Rectal smooth muscle tissue (tissue), 1 donor: ENCODE results near the gene OSCP1.
A peak's percentile ranks its signal among the peaks of the same experiment; 100 is the strongest.

Experiments
- H3K27ac ChIP-seq: one replicate; pipeline ENCODE4 v1.7.0; 2013; ENCODE audit warnings: low read depth, low read length, inconsistent platforms
- H3K27me3 ChIP-seq: one replicate; pipeline ENCODE4 v1.7.0; 2013; ENCODE audit warnings: low read length; ENCODE audit not compliant: control insufficient read depth, insufficient read depth
- H3K36me3 ChIP-seq: one replicate; pipeline ENCODE4 v1.7.0; 2013; ENCODE audit warnings: low read length; ENCODE audit not compliant: control insufficient read depth, insufficient read depth
- H3K4me1 ChIP-seq: one replicate; pipeline ENCODE4 v1.7.0; 2013; ENCODE audit warnings: low read length; ENCODE audit not compliant: control insufficient read depth, insufficient read depth
- H3K4me3 ChIP-seq: one replicate; pipeline ENCODE4 v1.7.0; 2013; ENCODE audit warnings: low read length
- H3K9ac ChIP-seq: one replicate; pipeline ENCODE4 v1.7.0; 2013; ENCODE audit warnings: low read length

OSCP1 gene

GRCh38 chr1:36391271-36391670, 59.0 kb downstream of the OSCP1 start:
- Histone ChIP-seq H3K36me3 (peaks cover 21% of the 10 kb centered on the region), H3K4me3 (no peak overlapping the region), H3K4me1 (peaks cover 15% of the 10 kb centered on the region), H3K9ac (no peak overlapping the region), H3K27me3 (no peaks in the 10 kb centered on the region), H3K27ac (no peak overlapping the region)

DNA sequence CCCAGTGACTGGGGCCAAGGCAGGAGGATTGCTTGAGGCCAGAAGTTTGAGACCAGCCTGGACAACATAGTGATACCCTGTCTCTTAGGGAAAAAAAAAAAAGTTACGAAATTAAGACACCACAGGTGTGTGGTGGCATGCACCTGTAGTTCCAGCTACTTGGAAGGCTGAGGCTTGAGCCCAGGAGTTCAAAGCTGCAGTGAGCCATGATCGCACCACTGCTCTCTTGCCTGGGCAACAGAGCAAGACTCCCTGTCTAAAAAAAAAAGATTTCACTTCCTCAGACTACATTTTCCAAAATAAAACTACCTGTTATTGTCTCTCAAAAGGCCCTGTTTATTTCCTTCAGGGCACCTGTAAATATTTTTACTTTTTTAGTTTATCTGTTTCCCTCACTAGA, 59.8 kb downstream of the OSCP1 start:
- no peak overlapping the region for H3K9ac ChIP-seq

DNA sequence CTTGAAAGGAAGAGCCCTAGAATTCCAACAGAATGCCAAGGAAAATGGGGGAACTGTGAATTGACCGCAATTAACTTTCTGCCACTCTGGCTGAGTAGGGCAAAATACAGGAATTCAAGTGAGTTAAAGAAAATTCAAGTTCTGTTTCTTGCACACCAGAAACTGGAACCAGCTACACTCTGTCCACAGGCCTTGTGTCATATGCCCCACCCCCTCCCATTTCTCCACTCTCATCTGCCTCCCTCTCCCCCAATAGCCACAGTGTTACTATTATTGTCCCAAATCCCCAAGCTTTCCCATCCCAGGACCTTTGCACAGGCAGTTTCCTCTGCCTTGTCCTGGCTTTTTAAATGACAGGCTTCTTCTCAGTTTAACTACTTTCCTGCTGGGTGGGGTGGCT, 60.3 kb downstream of the OSCP1 start:
- Histone ChIP-seq H3K4me3 (no peak overlapping the region), H3K27ac (no peak overlapping the region), H3K9ac (no peak overlapping the region), H3K36me3 (peaks cover 21% of the 10 kb centered on the region), H3K4me1 (peaks cover 15% of the 10 kb centered on the region), H3K27me3 (no peaks in the 10 kb centered on the region)

More for the DNA sequence above, 59.8 kb downstream of the OSCP1 start:
- Histone ChIP-seq H3K4me1 (peaks cover 15% of the 10 kb centered on the region), H3K27me3 (no peaks in the 10 kb centered on the region), H3K27ac (no peak overlapping the region), H3K4me3 (no peak overlapping the region), H3K36me3 (peaks cover 21% of the 10 kb centered on the region)

- H3K27me3 ChIP-seq: no peaks in the 10 kb centered on the region
- H3K27ac ChIP-seq: peak overlapping the region; percentile 38
- H3K4me1 ChIP-seq: peaks cover 20% of the 10 kb centered on the region
- no peak overlapping the region for H3K9ac ChIP-seq
- peaks cover 21% of the 10 kb centered on the region for H3K36me3 ChIP-seq
- H3K4me3 ChIP-seq: no peak overlapping the region
Measured at GRCh38 chr1:36389261-36389660, 61.0 kb downstream of the OSCP1 start.

DNA sequence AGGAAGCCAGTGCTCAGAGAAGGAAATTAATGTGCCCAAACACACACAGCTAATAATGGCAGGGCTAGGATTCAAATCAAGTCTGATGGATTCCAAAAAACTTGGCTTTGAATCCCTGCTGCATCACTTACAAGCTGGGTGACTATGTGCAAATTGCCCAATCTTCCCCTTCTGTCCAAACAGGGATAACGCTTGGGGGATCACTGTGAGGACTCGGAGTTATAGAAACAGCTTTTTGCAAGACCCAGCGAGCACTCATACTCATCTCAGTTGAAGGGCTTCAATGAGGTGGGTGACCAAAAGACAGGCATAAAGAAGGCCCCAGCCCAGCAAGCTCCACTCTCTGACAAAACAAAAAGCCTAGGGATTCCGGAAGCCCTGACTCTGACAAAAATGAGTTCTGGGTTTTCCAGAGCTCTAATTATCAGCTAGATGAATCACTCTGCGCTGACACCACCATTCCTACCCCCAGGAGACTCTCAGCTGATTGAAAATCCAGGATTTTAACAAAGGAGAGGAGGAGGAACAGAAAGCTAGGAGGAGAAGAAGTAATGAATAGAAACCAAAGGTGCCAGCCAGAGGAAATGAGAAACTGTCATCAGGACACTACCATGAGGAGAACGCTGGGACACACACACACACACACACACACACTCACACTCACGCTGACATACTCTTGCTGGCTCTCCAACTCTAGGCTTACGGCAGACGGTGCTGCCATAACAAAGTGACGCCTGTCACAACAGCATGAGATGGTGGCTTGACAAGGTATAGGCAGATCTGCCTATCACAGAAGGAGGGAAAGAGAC, 62.9 kb downstream of the OSCP1 start:
- Histone ChIP-seq H3K36me3 (peaks cover 9% of the 10 kb centered on the region), H3K4me3 (peak overlapping the region; percentile 89), H3K27me3 (no peaks in the 10 kb centered on the region), H3K9ac (peak overlapping the region; percentile 92), H3K27ac (peak overlapping the region; percentile 98), H3K4me1 (peaks cover 20% of the 10 kb centered on the region)

DNA sequence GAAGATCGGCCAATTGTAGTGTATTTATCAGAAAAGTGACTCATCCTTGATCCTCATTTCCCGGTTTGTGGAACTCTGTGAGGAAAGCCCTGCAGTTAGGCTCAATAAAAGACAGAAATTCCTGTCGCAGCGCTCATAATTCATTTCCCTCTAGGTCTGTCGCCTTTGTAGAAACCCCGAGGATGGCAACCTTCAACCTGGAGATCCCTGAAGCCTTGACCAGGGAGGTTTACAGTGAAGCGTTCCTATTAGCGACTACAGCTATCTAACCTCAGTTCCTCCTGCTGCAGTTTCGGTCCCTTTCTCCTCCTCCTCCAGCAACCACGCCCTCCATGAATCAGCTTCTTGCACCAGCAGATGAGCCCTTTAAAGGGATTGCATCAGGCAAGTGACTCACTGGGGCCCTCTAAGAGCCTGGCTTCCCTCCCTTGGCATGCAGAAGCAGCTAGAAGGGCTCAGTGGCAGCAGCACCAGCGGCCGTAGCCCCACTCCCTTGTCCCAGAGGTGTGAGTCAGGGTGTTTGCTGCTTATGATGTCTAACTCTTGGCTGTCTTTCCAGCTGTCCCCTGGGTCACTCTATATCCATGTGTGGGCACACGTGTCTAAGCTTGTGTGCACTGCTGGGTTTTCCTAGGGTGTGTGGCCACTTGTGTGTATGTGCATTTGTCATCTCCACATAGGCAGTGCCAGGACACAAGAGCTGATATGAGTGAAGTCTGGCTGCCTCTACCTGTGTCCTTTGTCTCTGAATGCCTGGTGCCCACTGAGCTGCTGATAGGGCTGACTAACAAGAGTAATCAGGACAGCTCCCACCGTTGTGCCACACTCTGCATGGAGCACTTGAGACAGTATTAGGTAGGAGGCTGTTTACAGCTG, 63.7 kb downstream of the OSCP1 start:
- Histone ChIP-seq H3K27ac (peak overlapping the region; percentile 98), H3K36me3 (peaks cover 6% of the 10 kb centered on the region), H3K4me3 (peak overlapping the region; percentile 89), H3K27me3 (no peaks in the 10 kb centered on the region), H3K9ac (peak overlapping the region; percentile 92), H3K4me1 (peaks cover 20% of the 10 kb centered on the region)

- peak within 1 kb of the TSS; percentile 98 for H3K27ac ChIP-seq
- no peaks in the 10 kb centered on the region for H3K27me3 ChIP-seq
- H3K4me3 ChIP-seq: peak within 1 kb of the TSS; percentile 89
- H3K4me1 ChIP-seq: peaks cover 20% of the 10 kb centered on the region
- peak within 1 kb of the TSS; percentile 93 for H3K9ac ChIP-seq
- no peaks in the 10 kb centered on the region for H3K36me3 ChIP-seq
Measured at GRCh38 chr1:36385410-36386264, 64.6 kb downstream of the OSCP1 start, which contains the start of gene STK40. Gene STK40 (minus strand): TSS chr1:36385924. CDS start chr1:36361332, 24,592 bp downstream.

- peaks cover 20% of the 10 kb centered on the region for H3K4me1 ChIP-seq
- peak overlapping the region; percentile 93 for H3K9ac ChIP-seq
- peak overlapping the region; percentile 88 for H3K27ac ChIP-seq
- no peaks in the 10 kb centered on the region for H3K27me3 ChIP-seq
- no peaks in the 10 kb centered on the region for H3K36me3 ChIP-seq
- peak overlapping the region; percentile 72 for H3K4me3 ChIP-seq
Measured at GRCh38 chr1:36384542-36385409, 65.5 kb downstream of the OSCP1 start.

GRCh38 chr1:36383240-36383639, 67.0 kb downstream of the OSCP1 start:
- H3K27me3 ChIP-seq: no peaks in the 10 kb centered on the region
- H3K4me1 ChIP-seq: peaks cover 20% of the 10 kb centered on the region
- H3K4me3 ChIP-seq: no peak overlapping the region
- H3K27ac ChIP-seq: no peak overlapping the region
- H3K9ac ChIP-seq: no peak overlapping the region
- no peaks in the 10 kb centered on the region for H3K36me3 ChIP-seq

- Histone ChIP-seq H3K36me3 (peaks cover 2% of the 10 kb centered on the region), H3K27me3 (no peaks in the 10 kb centered on the region), H3K4me1 (peaks cover 16% of the 10 kb centered on the region), H3K27ac (no peak overlapping the region), H3K9ac (no peak overlapping the region), H3K4me3 (no peak overlapping the region)
Measured at GRCh38 chr1:36382669-36383068, 67.6 kb downstream of the OSCP1 start.

GRCh38 chr1:36382231-36382630, 68.0 kb downstream of the OSCP1 start:
- Histone ChIP-seq H3K9ac (no peak overlapping the region), H3K4me1 (peaks cover 12% of the 10 kb centered on the region)

More at GRCh38 chr1:36382231-36382630, 68.0 kb downstream of the OSCP1 start:
- Histone ChIP-seq H3K36me3 (peaks cover 3% of the 10 kb centered on the region), H3K4me3 (no peak overlapping the region), H3K27me3 (no peaks in the 10 kb centered on the region), H3K27ac (no peak overlapping the region)
